HG03025 (cell line): ENCODE results near the gene DCUN1D2.

Experiments
- ATAC-seq: cut with Tn5 transposase; IDR thresholded peaks from one replicate; pipeline ENCODE4 v1.9.1; 2021; ENCODE audit warnings: mild to moderate bottlenecking, moderate library complexity; ENCODE audit not compliant: unreplicated experiment, low FRiP score

The DCUN1D2 gene

DNA sequence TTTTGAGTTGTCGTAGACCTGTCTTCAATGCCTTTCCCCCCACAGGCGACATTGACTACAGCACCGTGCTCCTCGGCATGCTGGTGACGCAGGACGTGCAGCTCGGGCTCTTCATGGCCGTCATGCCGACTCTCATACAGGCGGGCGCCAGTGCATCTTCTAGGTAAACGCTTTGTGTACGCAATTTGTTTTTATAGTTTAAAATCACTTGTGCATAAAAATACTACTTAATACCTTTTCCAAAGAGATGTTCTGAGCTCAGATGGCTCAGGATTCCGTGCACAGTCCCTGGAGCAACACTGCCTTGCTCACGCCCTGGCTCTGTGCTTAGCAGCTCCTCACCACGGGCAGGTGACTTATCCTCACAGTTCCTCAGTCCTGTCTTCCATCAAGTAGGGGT is 30.1 kb upstream of the DCUN1D2 start:
- ATAC-seq: no peak

DNA sequence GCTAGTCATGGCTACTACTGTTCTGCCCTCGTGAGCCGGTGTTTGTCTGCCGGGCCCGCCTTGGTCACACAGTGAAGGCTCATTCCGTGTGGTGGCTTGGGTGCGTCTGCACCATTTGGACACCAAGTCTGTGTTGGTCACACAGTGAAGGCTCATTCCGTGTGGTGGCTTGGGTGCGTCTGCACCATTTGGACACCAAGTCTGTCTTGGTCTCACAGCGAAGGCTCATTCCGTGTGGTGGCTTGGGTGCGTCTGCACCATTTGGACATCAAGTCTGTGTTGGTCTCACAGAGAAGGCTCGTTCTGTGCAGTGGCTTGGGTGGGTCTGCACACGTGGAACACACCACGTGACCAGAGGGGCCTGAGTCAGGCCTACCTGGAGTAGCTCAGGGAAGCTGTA is 29.0 kb upstream of the DCUN1D2 start:
- no peak for ATAC-seq

GRCh38 chr13:113518076-113518803 is 27.7 kb upstream of the DCUN1D2 start:
- ATAC-seq: no peak

DNA sequence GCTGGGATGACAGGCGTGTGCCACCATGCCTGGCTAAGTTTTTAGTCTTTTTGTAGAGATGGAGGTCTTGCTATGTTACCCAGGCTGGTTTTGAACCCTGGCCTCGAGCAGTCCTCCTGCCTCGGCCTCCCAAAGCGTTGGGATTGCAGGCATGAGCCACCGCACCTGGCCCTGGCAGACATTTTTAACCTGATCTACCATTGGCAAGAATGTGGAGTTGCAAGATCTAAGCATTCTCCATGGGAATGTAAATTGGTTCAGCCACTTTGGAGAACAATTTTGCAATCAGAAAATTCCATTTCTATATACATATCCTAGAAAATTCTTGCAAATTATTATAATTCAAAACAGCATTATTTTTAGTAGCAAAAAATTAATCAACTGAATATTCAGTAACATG is 24.3 kb upstream of the DCUN1D2 start:
- ATAC-seq: no peak

DNA sequence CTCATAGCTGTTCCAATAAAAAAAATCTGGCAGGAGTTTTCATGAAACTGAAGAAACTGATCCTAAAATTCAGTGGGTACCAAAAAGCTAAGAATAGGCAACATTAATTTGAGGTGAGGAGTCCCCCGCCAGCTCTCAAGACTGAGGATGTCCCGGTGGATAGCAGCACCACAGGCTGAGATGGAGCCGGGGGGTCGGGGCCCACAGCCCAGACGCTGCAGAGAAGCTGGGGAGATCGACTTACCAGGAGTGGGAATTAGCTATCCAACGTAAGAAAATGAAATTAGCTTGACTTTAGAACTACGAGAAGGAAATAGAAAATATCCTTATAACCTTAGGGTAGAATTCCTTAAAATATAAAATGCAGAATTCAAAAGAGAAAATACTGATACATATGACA is 23.2 kb upstream of the DCUN1D2 start:
- ATAC-seq: no peak

- ATAC-seq: no peak
Observed at GRCh38 chr13:113511361-113511760, 20.9 kb upstream of the DCUN1D2 start.

GRCh38 chr13:113510871-113511270 is 20.4 kb upstream of the DCUN1D2 start:
- ATAC-seq: no peak

DNA sequence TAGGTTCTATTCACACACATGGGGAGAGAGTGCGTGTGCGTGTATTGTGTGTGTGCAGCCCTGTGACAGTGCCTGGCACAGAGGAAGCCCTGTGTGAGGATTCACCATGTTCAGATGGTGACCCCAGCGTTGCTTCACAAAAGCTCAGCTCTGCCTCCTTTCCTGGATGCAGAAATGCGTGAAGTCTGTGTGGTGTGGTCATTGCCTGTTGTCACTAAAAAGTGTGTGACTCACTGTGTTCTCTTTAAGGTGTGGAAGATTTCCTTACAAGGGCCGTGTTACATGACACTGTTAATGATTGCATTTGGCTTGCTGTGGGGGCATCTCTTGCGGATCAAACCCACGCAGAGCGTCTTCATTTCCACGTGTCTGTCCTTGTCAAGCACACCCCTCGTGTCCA is 19.5 kb upstream of the DCUN1D2 start:
- ATAC-seq: no peak

GRCh38 chr13:113508521-113509254 is 18.2 kb upstream of the DCUN1D2 start:
- ATAC-seq: no peak

DNA sequence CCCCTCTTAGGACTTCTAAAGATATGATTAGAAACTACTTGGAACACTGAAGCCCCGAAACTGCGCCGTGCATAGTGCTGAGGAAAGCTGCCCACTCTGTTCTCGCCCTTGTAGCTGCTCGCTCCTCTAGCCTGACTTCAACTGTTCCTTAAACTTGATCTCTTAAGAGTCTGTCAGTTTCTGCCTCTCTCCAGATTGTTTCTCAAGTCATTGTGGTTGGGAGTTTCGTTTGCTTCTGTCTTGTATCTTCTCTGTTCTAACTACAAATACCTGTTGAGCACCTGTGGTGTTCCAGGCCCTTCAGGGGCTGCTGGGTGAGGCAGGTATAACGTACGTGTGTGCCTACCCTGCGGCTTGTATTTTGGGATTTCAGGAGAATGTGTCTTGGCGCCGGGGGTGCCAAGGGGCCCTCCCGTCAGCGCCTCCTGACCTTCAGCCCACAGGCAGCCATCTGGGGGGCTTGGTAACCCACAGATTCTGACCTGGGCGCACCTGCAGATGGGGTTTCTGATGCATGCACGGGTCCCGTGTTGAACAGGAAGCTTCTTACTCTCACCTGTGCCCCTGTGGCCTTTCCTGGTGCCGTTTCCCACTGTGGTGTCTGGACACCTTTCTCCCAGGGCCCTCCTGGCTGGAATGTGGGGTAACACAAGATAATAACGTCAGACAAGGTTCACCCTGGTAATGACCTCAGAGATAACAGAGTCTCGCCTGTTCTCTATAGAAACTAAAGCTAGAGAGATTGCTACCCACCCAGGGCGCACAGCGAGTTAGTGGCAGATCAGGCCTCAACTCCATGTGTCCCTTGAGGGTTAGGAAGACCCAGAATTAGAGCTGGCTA is 17.2 kb upstream of the DCUN1D2 start:
- ATAC-seq: no peak

DNA sequence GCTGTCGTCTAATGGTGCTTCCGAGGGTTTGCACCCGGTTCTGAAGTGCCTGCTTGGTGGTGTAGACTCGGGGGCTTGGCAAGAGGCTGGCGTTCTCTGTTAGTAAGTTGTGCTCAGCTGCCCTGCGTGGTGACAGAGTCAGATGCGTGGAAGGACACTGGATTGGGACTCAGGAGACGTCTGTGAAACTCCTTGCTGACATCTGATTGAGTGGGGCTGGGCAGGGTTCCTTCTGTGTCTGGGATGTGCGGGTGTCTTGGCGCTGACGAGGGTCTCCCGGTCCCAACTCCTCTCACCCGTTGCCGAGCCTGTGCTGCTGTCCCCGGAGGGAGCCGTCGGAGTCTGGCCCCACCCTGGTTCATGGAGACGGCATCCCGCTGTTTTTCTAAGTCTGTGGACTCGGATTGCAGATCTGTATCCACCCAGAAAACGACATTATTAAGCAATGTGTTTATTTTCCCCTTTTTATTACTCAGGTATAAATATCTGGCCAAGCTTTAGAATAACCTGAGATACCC is 16.4 kb upstream of the DCUN1D2 start:
- no peak for ATAC-seq

GRCh38 chr13:113506025-113506685 is 15.6 kb upstream of the DCUN1D2 start:
- ATAC-seq: no peak

DNA sequence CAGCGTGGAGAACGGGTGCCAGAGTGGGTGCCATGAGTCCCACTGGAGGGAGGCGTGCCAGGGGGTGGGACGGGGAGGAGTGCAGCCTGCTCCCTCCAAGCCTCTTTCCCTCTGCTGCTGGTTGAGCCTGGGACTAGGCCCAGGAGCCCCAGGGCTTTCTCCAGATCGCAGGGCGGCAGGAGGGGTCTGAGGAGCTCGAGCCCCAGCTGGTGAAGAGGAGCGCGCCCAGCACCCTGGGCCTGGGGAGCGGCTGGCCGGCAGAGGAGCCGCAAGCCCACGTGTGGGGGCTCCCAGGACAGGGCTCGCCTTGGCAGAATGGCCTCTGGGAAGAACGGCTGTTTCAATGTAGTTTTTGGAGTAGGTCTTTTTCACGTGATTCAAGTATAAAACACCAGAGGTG is 12.2 kb upstream of the DCUN1D2 start:
- ATAC-seq: no peak

DNA sequence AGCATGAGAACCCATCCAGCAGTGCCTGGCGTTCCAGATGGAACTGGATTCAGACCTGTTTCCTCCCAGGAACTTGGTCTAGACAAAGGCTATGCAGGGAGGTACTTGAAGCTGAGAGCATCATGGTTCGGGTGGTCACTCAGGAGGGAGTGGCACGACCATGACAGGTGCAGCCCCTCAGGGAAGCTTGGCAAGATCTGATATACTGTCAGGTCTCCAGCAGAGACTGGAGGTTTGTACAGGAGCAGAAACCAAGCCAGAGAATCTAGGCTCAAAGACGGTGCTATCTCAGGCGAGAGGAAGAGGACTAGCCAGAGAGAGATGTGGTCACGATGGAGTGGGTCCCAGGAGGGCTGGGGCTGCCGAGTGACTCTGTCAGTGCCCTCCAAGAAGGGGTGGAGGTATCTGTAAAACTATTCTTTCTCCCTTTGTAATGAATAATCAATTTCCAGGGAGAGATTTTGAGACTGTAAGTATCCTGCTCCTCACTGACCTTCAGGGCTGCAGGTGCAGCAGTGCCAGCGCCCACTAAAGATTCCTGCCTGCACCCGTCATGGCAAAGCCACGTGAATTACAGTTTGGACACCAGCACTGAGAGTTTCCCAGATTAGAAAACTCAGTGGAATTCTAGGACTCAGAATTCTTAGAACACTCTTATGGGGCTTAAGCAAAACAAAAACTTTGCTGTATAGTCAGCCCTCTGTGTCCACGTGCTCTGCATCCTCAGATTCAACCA is 10.2 kb upstream of the DCUN1D2 start:
- ATAC-seq: no peak

DNA sequence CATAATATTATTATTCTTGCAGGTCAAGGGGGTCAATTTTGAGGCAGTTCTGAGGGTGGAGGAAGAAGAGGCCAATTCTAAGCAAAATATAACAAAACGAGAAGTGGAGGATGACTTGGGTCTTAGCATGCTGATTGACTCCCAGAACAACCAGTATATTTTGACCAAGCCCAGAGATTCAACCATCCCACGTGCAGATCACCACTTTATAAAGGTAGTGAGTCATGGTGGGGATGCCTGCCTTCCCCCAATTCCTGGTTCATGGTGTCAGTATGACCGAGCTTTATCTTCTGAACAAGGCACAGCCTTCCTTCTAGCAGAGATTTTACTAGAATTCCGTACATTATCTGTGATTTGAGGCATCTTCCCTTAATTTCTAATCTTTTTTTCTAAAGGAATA is 9.4 kb upstream of the DCUN1D2 start:
- no peak for ATAC-seq

DNA sequence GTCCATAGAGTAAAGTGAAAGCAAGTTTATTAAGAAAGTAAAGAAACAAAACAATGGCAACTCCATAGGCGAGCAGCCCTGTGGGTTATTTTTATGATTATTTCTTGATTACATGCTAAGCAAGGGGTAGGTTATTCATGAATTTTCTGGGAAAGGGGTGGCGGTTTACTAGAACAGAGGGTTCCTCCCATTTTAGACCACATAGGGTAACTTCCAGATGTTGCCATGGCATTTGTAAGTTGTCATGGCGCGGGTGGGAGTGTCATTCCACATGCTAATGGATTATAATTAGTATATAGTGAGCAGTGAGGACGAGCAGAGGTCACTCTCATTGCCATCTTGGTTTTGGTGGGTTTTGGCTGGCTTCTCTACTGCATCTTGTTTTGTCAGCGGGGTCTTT is 8.4 kb upstream of the DCUN1D2 start:
- no peak for ATAC-seq

DNA sequence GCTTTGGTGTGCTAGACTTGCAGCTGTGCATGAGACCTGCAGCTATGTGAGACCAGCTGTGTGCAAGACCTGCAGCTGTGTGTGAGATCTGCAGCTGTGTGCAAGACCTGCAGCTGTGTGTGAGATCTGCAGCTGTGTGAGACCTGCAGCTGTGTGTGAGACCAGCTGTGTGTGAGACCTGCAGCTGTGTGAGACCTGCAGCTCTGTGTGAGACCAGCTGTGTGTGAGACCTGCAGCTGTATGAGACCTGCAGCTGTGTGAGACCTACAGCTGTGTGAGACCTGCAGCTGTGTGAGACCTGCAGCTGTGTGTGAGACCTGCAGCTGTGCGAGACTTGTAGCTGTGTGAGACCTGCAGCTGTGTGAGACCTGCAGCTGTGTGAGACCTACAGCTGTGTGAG is 6.7 kb upstream of the DCUN1D2 start:
- no peak for ATAC-seq

DNA sequence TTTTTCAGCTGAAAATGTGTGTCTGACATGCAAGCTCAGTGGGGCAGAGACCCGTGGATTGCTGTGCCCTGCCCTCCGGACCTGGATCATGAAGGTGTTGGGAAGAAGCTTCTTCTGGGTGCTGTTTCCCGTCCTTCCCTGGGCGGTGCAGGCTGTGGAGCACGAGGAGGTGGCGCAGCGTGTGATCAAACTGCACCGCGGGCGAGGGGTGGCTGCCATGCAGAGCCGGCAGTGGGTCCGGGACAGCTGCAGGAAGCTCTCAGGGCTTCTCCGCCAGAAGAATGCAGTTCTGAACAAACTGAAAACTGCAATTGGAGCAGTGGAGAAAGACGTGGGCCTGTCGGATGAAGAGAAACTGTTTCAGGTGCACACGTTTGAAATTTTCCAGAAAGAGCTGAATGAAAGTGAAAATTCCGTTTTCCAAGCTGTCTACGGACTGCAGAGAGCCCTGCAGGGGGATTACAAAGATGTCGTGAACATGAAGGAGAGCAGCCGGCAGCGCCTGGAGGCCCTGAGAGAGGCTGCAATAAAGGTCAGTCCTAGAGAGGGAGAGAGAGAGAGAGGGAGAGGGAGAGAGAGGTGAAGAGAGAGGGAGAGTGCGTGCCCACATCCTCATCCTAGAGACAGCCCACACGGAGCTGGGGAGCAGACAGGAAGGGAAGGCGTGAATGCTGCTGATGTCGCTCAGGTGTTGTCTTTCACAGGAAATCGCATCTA is 5.1 kb upstream of the DCUN1D2 start:
- ATAC-seq: no peak

- no peak for ATAC-seq
Observed at GRCh38 chr13:113493315-113493951, 2.9 kb upstream of the DCUN1D2 start.
